Fibroblast of mammary gland (primary cell): ENCODE measurements around the gene LARP4B.
"Not testable (repeated sequence)": the region's sequence is repeated elsewhere in the genome, so short reads cannot be mapped to it uniquely, and the experiment has no call there.

Experiments
- DNase-seq: peaks from one replicate; pipeline ENCODE4 v3.0.0-alpha.2; 2010; ENCODE audit warnings: low read depth
- H3K4me3 ChIP-seq: 2 replicates; pipeline ENCODE4 v1.5.1; 2011; ENCODE audit warnings: low read depth, mild to moderate bottlenecking, low read length, moderate library complexity; ENCODE audit not compliant: control insufficient read depth
- TF ChIP-seq, protein P1 (sequence below): conservative IDR thresholded peaks from 2 replicates; pipeline ENCODE4 v1.5.1; 2011; ENCODE audit warnings: low read depth, low read length, inconsistent platforms; ENCODE audit not compliant: control insufficient read depth, insufficient read depth

Gene LARP4B

GRCh38 chr10:934746-935406 lies 3.4 kb upstream of the LARP4B start:
- TF ChIP-seq, protein P1, sequence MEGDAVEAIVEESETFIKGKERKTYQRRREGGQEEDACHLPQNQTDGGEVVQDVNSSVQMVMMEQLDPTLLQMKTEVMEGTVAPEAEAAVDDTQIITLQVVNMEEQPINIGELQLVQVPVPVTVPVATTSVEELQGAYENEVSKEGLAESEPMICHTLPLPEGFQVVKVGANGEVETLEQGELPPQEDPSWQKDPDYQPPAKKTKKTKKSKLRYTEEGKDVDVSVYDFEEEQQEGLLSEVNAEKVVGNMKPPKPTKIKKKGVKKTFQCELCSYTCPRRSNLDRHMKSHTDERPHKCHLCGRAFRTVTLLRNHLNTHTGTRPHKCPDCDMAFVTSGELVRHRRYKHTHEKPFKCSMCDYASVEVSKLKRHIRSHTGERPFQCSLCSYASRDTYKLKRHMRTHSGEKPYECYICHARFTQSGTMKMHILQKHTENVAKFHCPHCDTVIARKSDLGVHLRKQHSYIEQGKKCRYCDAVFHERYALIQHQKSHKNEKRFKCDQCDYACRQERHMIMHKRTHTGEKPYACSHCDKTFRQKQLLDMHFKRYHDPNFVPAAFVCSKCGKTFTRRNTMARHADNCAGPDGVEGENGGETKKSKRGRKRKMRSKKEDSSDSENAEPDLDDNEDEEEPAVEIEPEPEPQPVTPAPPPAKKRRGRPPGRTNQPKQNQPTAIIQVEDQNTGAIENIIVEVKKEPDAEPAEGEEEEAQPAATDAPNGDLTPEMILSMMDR = no peak
- no peak overlapping the region for H3K4me3 ChIP-seq
- DNase-seq = no peak

DNA sequence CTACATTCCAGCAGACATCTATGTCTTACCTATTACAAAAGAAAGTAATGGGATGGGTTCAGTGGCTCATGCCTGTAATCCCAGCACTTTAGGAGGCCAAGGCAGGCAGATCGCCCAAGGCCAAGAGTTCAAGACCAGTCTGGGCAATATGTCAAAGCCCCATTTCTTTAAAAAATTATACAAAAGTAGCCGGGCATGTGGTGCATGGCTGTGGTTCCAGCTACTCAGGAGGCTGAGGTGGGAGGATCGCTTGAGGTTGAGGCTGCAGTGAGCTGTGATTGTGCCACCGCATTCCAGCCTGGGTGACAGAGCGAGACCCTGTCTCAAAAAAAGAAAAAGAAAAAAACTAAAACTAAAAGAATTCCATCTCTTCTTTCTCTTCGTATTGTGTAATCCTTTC lies 2.7 kb upstream of the LARP4B start:
- H3K4me3 ChIP-seq, DNase-seq: not testable (repeated sequence)

DNA sequence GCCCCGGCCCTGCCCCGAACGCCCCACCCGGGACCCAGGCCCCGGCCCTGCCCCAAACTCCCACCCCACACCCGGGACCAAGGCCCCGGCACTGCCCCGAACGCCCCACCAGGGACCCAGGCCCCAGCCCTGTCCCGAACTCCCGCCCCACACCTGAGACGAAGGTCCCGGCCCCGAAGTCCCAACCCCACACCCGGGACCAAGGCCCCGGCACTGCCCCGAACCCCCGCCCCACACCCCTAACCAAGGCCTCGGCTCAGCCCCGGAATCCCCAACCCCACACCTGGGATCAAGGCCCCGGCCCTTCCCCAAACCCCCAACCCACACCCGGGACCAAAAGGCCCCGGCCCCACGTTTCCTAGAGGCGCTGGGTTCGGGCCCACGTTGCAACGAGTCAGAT lies 1.1 kb upstream of the LARP4B start:
- no peak overlapping the region for H3K4me3 ChIP-seq
- DNase-seq = no peak
- TF ChIP-seq, protein P1 = no peak

DNA sequence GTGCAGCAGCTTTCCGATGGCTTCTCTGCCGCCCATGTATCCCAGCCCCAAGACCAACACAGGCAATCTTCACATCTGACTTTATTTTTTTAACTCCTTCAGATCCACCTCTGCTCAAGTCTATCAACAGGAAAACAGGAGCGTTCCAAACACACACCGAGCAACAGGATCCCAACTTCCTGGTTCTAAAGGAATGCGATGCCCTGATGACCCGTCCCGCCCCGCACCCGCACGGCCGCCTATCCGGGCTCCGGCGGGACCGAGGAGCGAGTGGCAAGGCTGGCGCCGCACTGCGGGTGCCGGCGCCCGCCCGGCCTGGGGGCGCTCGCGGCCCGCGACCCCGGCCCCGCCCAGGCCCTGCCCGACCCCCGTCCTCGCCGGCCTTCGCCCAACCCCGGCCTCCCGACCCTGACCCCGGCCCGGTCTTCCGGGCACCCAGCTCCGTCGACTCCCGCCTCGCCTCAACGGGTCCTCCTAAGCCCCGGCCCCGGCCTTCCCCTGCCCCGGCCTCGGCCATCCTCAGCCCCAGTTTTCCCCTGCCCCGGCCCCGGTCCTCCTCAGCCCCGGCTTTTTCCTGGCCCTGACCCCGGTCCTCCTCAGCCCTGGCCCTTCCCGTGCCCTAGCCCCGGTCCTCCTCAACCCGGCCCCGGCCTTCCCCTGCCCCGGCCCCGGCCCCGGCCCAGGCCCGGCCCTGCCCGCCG lies 730 bp downstream of the LARP4B start:
- DNase-seq = peak; percentile 30
- TF ChIP-seq, protein P1 = no peak
- H3K4me3 ChIP-seq = peak overlapping the region; percentile 83

GRCh38 chr10:929960-930624 lies 1.4 kb downstream of the LARP4B start:
- TF ChIP-seq, protein P1 = no peak
- H3K4me3 ChIP-seq = peak overlapping the region; percentile 83
- no peak for DNase-seq

GRCh38 chr10:927131-927530 lies 4.4 kb downstream of the LARP4B start:
- no peak overlapping the region for H3K4me3 ChIP-seq
- TF ChIP-seq, protein P1 = no peak
- no peak for DNase-seq

DNA sequence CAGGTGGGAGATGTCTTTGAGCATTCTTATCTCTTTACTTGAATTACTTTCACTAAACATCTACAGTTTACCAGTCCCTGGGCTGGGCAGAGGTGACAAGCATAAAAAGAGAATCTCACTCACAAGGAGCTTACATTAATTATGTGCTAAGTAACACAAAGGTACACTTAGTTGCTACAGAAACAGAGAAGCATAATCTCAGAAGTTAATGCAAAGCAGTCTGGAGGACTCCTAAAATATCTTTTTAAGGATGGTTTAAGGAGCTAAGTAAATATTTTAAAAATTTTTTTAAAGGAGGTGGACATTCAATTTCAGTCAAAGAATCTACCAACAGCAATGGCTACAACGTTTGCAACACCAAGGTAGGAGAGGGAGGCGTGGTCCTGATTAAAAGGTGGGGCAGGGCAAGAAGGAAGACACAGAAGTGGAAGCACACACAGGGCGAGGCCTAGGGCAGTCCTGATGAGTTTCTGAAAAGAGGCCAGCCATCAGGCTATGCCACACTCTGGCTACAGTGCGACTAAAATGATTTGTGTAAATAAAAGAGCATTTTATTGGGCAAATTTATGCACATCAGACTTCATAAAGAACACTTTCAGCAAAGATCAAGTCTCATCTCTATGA lies 5.3 kb downstream of the LARP4B start:
- DNase-seq = no peak
- H3K4me3 ChIP-seq = no peak overlapping the region
- TF ChIP-seq, protein P1 = no peak
